GM19043 (cell line): Measurements from ENCODE around the gene C1GALT1.
A peak's percentile ranks its signal among the peaks of the same experiment; 100 is the strongest.
"Not testable (repeated sequence)": the region's sequence is repeated elsewhere in the genome, so short reads cannot be mapped to it uniquely, and the experiment has no call there.

ENCODE experiments used
- ATAC-seq: cut with Tn5 transposase; IDR thresholded peaks from one replicate; pipeline ENCODE4 v1.9.1; 2021; ENCODE audit warnings: low read depth; ENCODE audit not compliant: unreplicated experiment

Gene C1GALT1

DNA sequence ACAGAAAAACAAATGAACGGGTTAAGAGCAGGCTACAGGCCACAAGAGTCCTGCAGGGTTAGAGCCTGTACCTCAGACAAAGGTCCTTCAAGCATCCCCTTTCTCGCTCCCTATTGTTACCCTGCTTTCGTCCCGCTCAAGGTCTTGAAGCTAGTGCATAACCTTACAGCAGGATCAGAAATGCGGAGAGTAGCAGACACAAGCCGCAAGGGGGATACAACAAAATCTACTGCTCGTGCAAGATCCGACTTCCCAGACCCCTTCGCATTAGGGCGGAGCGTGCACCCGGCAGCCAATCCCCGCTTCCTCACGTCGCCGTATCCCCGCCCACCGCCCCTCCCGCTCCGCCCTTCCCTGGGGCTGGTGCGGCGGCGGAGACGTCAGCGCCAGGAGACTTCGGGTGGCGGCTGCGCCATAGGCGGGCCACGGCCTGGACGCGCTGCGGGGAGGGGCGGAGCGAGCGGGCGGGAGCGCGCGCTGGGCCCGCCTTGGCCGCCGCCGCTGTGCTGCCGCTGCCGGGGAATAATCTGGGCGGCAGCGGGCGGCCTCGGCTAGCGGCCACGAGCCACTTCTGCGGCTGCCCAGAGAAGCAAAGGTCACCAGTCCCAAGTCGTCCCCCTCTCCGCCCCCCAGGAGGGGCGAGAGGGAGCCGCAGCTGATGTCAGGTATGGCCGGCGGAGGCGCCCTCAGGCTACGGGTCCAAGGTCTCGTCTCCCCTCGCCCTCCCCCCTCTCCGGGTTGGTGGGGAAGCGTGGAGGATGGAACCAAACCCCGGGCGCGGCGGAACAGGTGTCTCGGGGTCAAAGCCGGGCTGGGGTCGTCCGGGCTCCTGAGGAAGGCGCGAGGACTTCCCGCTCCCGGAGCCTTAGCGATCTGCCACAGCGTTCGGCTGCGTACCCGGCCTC, at the start of gene C1GALT1:
TSS of gene C1GALT1 (plus strand) at position 389 of the 905 bp plus-strand sequence. CDS start 51,776 bp downstream, outside the sequence.
- ATAC-seq, result peak; percentile 77

DNA sequence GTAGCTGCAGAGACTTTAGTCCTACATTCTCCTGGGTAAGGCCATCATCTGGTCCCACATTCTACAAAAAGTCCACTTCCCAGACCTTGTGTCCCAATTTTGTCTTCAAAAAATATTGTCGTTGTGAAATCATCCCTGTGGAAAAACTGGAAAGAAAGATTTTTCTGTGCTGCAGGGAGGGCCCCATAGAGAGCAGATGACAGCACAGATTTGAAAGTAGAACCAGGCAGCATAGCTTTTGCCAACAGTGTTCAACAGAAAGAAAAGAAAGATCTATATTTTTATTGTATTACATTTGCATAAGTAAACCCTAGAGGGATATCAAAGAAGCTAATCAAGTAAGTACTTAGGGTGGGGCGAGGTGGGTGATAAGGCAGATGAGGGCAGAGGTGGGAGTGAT, 48.3 kb upstream of the C1GALT1 start:
- ATAC-seq, result no peak

DNA sequence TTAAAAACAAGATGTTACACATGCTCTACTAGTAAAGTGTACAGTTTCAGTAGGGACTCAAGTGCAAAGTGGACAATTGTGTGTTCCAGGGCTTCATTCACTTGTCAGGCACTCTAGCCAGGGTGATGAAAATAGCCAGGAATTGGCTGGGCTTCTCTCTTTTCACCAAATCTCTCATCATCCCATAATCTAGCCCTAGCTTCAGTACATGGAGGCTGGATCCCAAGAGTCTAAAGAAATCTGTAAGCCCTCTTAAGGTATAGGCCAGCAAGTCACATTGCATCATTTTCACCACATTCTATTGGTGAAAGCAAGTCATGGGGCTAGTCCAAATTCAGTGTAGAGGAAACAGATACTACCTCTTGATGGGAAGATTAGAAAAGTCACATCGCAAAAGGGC, 47.3 kb upstream of the C1GALT1 start:
- ATAC-seq, result no peak

DNA sequence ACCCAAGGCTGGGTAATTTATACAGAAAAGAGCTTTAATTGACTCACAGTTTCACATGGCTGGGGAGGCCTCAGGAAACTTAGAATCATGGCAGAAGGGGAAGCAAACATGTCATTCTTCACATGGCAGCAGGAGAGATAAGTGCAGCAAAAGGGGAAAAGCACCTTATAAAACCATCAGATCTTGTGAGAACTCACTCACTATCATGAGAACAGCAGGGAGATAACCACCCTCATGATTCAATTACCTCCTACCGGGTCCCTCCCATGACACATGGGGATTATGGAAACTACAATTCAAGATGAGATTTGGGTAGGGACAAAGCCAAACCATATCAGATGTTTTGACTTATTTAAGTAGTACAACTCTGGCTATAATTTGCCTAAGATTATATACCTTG, 46.4 kb upstream of the C1GALT1 start:
- ATAC-seq, result not testable (repeated sequence)

DNA sequence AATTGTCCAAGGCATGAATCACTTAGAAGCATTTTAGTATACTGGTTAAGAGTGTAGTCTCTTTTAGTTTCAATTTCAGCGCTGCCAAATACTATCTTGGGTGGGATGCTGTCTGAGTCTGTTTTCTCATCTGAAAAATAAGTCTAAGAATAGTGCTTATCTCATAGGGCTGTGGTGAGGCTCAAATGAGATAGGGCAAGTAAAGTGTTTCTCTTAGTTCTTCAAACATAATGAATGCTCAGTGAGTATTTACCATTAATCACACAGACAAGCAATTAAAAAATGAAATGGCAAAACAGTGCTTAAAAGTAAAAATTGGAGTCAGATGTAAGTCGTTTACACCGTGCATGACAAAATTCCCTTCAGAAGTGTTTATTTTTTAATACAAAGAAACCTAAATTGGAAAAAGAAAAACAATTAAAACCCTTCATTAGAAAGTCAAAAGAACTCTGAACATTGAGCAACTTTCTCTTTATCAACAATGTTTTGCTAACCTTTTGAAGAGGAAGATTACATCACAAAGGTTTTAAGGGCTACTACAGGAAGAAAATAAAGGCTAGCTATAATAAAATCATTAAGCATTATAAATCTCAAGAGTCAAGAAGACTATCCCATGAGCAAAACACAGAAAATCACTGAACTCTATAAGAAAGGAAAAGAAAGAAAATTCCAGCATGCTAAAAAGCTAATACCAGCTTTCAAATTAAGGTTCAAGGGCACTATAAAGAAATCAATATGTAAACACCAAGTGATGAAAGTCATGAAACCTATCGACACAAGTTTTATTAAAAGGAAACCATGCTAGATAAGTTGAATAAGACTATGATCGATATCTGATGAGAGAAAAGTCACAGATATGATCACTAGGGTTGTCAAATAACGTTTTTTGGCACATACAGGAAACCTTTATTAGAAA, 45.6 kb upstream of the C1GALT1 start:
- ATAC-seq, result no peak

DNA sequence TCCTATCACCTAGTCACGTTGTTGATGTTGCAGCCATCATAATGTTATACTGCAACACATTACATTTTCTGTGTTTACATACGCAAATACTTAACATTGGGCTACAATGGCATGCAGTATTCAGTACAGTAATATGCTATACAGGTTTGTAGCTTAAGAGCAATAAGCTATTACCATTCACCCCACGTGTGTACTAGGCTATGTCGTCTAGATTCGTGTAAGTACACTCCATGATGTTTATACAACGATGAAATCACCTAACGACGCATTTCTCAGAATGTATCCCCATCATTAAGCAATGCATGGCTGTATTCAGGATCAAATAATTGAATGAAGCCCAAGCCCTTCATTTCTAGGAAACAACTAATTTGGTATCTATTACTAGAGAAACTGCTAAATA, 43.4 kb upstream of the C1GALT1 start:
- ATAC-seq, result no peak

DNA sequence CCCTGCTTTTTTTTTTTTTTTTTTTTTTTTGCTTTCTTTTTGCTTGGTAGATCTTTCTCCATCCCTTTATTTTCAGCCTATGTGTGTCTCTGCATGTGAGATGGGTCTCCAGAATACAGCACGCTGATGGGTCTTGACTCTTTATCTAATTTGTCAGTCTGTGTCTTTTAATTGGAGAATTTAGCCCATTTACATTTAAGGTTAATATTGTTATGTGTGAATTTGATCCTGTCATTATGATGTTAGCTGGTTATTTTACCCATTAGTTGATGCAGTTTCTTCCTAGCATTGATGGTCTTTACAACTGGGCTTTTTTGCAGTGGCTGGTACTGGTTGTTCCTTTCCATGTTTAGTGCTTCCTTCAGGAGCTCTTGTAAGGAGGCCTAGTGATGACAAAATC, 38.9 kb upstream of the C1GALT1 start:
- not testable (repeated sequence) for ATAC-seq

DNA sequence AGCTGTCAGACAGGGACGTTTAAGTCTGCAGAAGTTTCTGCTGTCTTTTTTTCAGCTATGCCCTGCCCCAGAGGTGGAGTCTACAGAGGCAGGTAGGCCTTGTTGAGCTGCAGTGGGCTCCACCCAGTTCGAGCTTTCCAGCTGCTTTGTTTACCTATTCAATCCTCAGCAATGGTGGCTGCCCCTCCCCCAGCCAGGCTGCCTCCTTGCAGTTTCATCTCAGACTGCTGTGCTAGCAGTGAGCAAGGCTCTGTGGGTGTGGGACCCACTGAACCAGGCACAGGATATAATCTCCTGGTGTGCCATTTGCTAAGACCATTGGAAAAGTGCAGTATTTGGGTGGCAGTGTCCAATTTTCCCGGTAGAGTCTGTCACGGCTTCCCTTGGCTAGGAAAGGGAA, 37.2 kb upstream of the C1GALT1 start:
- not testable (repeated sequence) for ATAC-seq

DNA sequence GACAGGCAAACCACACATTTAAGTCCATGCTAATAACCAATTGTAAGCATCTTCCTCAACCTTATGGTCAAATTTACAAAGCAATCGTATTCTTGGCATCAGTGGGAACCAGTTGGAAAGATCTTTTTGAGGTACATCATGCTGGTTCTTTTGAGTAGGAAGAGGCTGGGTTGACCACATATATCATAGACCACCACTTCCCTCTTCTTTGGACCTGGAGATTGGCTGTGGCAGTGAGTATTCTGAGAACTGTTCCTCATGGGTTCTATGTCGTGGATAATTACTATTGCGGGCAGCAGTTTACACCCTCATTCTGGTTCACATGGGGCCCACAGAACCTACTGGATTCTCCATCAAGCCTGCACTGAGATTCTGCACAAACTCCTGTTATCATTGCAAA, 35.5 kb upstream of the C1GALT1 start:
- ATAC-seq, result no peak

DNA sequence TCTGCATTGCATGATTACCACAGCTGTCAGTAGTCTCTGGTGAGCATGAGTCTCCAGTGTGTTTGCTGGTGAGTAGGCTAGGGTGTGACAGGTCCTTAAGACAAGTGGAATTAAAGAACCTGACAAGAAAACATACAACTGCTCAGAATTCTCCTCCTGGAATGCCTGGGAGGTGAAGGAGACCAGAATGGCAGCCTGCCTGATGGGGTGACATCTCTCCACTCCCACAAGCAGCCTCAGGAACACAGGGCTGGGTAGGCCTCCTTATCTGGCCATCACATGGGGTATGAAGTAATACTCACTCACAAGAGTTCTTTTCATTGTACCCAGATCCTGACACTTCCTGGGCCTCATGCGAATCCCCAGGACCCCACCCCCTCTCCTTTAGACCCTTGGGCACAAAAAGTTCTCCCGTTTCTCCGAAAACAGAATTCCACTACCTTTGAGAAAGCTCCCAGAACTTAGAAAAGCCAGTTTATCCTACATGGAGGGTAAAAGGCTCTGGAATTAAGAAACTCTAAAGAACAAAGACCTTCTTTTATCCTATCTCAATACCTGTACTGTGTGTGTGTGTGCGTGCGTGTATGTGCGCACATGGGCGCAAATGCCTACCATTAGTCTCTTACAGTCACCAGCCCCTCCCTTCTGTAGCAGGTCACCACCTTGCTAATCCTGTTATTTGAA, 33.4 kb upstream of the C1GALT1 start:
- ATAC-seq, result no peak

DNA sequence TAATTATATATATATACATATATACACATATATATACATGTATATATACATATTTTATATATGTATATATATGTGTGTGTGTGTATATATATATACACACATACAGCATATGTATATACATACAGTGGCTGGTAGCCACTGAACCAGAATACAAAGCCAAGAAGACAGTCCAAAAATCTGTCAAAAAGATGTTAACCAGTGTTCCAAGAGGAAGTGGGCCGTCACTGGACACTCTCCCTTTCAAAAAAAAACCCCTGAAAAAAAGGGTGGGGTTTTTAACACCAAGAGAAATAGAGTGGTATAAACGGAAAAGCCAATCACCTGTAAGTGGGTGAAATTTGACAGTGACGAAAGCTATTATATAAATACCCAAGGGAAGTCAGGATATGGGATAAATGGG, 31.1 kb upstream of the C1GALT1 start:
- ATAC-seq, result no peak

DNA sequence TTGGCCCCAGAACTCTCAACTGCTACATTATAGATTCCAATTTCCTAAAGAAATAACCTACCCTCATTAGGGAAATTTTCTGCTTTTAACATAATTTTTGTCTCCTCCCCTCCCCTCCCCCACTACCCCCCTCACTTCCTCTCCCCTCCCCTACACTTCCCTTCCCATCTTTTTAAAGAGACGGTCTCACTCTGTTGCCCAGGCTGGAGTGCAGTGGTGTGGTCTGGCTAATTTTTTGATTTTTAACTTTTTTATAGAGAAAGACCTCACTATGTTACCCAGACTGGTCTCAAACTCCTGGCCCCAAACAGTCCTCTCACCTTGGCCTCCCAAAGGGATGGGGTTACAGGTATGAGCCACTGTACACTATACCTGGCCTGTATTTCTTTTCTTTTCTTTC, 30.5 kb upstream of the C1GALT1 start:
- ATAC-seq, result no peak

DNA sequence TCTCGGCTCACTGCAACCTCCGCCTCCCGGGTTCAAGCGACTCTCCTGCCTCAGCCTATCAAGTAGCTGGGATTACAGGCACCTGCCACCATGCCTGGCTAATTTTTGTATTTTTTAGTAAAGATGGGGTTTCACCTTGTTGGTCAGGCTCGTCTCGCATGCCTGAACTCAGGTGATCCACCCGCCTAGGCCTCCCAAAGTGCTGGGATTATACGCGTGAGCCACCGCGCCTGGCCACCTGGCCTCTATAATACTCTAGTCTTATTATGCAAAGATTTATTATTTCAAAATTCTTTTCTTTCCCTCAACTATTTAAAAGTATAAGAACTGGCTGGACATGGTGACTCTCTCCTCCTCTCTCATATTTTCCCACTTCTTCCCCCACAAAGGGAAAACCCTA, 30.0 kb upstream of the C1GALT1 start:
- ATAC-seq, result no peak

DNA sequence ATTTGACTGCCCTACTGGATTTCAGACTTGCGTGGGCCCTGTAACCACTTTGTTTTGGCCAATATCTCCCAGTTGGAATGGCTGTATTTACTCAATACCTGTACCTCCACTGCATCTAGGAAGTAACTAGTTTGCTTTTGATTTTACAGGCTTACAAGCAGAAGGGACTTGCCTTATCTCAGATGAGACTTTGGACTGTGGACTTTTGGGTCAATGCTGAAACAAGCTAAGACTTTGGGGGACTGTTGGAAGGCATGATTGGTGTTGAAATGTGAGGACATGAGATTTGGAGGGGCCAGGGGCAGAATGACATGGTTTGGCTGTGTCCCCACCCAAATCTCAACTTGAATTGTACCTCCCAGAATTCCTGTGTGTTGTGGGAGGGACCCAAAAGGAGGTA, 28.0 kb upstream of the C1GALT1 start:
- ATAC-seq, result not testable (repeated sequence)

DNA sequence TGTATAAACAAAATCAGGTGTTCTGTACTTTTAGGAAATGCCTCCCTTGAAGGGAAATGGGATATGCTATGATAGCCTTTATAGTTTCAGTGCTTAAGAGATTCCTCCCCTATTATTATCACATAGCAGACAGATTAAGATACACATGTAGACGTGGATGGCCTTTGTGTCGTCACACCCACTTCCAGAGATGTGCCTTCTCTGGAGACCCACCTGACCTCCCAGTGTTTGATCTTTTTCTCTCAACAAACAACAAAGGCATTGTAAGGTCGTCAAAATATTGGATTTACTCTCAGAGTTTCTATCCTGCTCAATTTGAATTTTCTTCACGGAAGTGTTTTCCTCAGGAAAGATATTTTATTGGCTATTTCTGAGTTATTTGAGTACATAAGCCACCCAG, 25.7 kb upstream of the C1GALT1 start:
- ATAC-seq, result no peak

DNA sequence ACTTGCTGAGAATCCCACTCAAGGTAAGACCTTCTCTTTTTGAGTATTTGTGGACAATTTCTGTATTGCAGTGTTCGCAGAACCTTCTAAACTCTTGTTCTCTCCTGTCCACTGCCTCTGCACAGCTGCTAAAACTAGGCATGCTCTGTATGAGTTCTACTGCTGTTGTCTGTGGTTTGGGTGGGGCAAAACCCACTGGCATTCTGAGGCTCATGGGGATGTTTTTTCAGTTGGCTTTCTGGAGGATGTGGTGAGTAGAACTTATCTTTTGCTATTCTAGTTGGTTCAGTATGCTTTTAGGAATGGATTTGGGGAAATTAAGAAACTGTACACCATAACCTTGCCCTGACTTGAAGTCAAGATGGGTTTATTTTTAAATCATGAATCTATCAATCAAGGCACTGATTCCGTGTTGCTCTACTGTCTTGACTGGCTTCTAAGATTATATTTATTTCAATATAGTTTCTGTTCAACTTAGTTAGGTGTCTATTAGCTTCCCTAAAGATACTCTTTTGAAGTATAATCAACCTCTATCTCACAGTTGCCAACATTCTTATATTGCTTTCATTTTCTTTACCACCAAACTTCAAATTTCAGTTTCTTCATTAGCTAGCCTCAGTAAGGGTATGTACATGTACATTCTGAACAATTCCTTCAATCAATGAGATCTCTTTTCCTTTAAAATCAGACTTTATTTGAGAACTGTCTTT, 25.0 kb upstream of the C1GALT1 start:
- ATAC-seq, result peak; percentile 77

DNA sequence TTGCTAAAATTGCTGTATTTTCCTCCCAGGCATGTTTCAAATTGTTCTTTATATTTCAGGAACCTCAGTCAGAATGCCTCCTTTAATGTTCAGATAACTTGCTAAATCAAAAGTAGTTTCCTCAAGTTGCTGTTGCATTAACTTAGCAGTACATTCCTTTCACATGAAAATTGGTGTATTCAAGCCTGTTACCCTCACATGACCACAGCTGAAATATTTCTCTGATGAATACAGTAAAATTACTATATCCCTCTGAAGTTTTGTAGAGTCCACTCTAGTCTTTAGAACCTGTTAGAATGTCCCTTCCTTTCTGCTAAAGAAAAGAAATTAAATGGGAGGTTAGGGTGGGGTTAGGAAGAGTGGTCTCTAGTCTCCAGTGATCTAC, 24.5 kb upstream of the C1GALT1 start:
- ATAC-seq, result no peak

DNA sequence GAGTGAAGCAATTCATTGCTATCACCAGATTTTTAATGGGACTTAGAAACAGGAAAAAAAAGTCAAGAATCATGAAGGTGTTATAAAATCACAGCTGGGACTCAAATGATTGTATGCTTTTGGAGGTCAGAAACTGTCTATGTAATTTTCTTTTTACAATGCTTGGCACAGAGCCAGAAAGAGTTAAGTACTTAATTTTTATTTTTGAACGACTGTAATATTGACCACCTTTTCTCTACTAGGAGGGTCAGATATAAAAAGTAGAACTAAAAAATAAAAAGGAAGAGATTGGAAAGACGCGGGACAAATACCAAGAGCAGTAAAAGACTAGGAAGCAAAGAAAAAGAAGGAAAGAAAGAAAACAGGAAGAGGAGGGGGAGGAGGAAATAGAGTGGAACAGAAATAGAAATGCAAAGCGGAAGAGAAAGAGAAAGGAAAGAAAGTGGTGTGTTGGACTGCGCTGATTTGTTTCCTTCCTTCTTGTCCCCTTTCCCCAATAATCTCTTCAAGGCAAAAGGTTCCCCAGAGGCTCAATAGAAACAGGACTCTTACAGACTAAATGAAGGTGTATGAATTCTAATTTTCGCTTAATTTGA, 23.2 kb upstream of the C1GALT1 start:
- ATAC-seq, result no peak

DNA sequence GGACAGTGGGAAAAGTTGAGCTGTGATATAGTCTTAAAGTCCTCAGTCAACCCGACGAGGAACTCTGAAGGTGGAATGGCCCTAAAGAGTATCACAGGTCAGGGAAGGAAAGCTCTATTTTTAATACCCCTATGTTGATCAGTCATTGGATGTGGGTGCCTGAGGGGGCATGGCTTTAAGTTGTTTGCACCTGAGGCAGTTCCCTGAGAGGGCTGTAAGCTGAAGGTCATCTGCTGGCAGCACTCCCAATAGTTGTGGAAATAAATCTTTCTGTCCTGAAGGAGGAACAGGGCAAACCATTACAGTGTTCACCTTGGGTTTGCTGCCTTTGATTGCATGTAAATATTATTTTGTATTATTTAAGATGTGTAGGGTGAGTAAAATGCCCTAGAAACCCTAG, 17.8 kb upstream of the C1GALT1 start:
- ATAC-seq, result no peak

DNA sequence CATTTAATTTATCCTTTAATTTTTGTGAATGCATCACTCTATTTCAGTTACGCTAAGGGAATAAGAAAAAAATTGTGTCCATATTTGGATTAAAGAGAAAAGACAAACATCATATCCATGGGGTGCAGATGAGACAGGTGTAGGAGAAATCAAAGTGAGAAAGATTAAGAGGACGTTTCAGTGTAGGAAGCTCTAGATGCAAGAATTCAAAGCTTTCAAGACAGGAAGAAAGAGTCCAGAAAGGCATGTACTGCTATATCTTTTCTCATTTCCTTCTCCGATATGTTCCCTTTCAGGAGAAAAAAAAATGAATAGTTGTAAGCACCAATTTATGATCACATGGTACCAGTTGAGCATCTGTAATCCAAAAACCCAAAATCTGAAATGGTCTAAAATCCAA, 17.0 kb upstream of the C1GALT1 start:
- no peak for ATAC-seq
